Smooth muscle cell (in vitro differentiated cells): ENCODE measurements around the gene FAM98C. TPM values are rescaled to one million over a fixed set of nuclear protein-coding genes. Genes with fewer than 3 reads are reported as not detected.

ENCODE experiments used
- DNase-seq: peaks from one replicate; lab custom pipeline; 2025; ENCODE audit not compliant: unreplicated experiment; lab: John Stamatoyannopoulos, UW
- H2AFZ ChIP-seq: fragments of 200-600 bp; sonication (generic); 2 replicates; pipeline ENCODE4 v1.6.0; 2016; ENCODE audit warnings: antibody characterized with exemption, low read depth, mild to moderate bottlenecking
- H3F3A ChIP-seq: fragments of 200-600 bp; sonication (generic); 2 replicates; pipeline ENCODE4 v1.6.0; 2017; ENCODE audit warnings: antibody characterized with exemption, low read depth
- H3K27ac ChIP-seq: fragments of 200-600 bp; sonication (generic); 2 replicates; pipeline ENCODE4 v1.5.1; 2016; ENCODE audit warnings: low read depth, mild to moderate bottlenecking
- H3K27me3 ChIP-seq: fragments of 200-600 bp; sonication (generic); 2 replicates; pipeline ENCODE4 v1.6.1; 2016; ENCODE audit warnings: low read depth, mild to moderate bottlenecking
- H3K36me3 ChIP-seq: fragments of 200-600 bp; sonication (generic); 2 replicates; pipeline ENCODE4 v1.5.1; 2016; ENCODE audit warnings: low read depth
- H3K4me1 ChIP-seq: fragments of 200-600 bp; sonication (generic); 2 replicates; pipeline ENCODE4 v1.5.1; 2016; ENCODE audit warnings: low read depth
- H3K4me2 ChIP-seq: fragments of 200-600 bp; sonication (generic); 2 replicates; pipeline ENCODE4 v1.6.0; 2016; ENCODE audit warnings: mild to moderate bottlenecking
- H3K4me3 ChIP-seq: fragments of 200-600 bp; sonication (generic); 2 replicates; pipeline ENCODE4 v1.5.1; 2016; ENCODE audit warnings: mild to moderate bottlenecking
- H3K79me2 ChIP-seq: fragments of 200-600 bp; sonication (generic); 2 replicates; pipeline ENCODE4 v1.6.0; 2016; ENCODE audit warnings: low read depth, mild to moderate bottlenecking
- H3K9ac ChIP-seq: fragments of 200-600 bp; sonication (generic); 2 replicates; pipeline ENCODE4 v1.6.0; 2016; ENCODE audit warnings: low read depth
- H3K9me3 ChIP-seq: fragments of 200-600 bp; sonication (generic); replicated peaks from 2 replicates; pipeline ENCODE4 v1.5.1; 2016; ENCODE audit warnings: low read depth
- H4K20me1 ChIP-seq: fragments of 200-600 bp; sonication (generic); 2 replicates; pipeline ENCODE4 v1.6.0; 2016; ENCODE audit warnings: low read depth
- WGBS: methylation state at CpG from one replicate; pipeline ENCODE4 v1.1.7; 2016; ENCODE audit warnings: low lambda C conversion rate; 5-methylcytosine and 5-hydroxymethylcytosine counted together
- polyA plus RNA-seq: library from polyadenylated mRNA; unstranded; fragments of >200 nt; fragmentation: Nextera tagmentation; extraction: Ambion mirVana; gene quantifications from 2 replicates; pipeline ENCODE4 v1.2.1, GENCODE V29; 2016
- total RNA-seq: library from RNA; depleted of rRNA; stranded (reverse); fragments of >200 nt; gene quantifications from 2 replicates; pipeline ENCODE4 v1.2.3, GENCODE V29; 2014
- TF ChIP-seq, protein P1 (sequence below): fragments of 200-600 bp; sonication (generic); IDR thresholded peaks from 2 replicates; pipeline ENCODE4 v1.5.1; 2017; ENCODE audit warnings: borderline replicate concordance, mild to moderate bottlenecking, antibody characterized with exemption; ENCODE audit not compliant: insufficient read depth, poor library complexity, severe bottlenecking

FAM98C gene
- total and polyA plus RNA-seq, 2 experiments from 2014 or later: 8.5 to 15.9 TPM

DNA sequence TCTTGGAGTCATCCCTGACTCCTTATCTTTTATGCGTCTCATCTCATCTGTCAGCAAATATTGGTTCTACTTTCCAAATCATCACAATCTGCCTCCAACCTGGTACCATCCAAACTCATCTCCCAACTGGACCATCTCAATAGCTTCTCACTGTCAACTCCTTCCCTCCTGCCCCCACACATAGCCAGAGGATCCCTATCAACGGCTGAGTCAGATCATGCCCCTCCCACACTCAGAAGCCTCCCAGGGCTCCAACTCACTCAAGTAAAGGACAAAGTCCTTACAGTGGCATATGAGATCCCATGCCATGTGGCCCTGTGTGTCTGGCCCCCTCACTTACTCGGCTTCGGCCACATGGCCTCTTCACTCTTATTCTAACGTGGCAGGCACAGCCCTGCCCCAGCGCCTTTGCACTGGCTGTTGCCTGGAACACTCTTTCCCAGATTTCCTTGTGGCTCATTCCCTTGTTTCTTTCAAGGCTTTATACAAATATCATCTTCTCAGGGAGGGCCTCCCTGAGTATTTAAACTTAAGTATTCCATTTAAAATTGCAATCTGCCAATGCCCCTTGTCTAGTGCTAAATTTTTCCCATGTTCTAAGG is 10.1 kb upstream of the FAM98C start:
- H3K36me3 ChIP-seq: no peaks in the 10 kb centered on the region
- H2AFZ ChIP-seq: no peak overlapping the region
- peaks cover 4% of the 10 kb centered on the region for H3K4me1 ChIP-seq
- H3K4me3 ChIP-seq: no peak overlapping the region
- H3K27me3 ChIP-seq: no peaks in the 10 kb centered on the region
- no peaks in the 10 kb centered on the region for H3K9me3 ChIP-seq
- no peaks in the 10 kb centered on the region for H3K79me2 ChIP-seq
- 52% methylated on average over 6 of the region's 6 CpGs for WGBS
- no peak overlapping the region for H3K27ac ChIP-seq
- TF ChIP-seq, protein P1, sequence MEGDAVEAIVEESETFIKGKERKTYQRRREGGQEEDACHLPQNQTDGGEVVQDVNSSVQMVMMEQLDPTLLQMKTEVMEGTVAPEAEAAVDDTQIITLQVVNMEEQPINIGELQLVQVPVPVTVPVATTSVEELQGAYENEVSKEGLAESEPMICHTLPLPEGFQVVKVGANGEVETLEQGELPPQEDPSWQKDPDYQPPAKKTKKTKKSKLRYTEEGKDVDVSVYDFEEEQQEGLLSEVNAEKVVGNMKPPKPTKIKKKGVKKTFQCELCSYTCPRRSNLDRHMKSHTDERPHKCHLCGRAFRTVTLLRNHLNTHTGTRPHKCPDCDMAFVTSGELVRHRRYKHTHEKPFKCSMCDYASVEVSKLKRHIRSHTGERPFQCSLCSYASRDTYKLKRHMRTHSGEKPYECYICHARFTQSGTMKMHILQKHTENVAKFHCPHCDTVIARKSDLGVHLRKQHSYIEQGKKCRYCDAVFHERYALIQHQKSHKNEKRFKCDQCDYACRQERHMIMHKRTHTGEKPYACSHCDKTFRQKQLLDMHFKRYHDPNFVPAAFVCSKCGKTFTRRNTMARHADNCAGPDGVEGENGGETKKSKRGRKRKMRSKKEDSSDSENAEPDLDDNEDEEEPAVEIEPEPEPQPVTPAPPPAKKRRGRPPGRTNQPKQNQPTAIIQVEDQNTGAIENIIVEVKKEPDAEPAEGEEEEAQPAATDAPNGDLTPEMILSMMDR: no peak
- H3K4me2 ChIP-seq: no peak overlapping the region
- H4K20me1 ChIP-seq: no peaks in the 10 kb centered on the region
- no peak for DNase-seq
- H3K9ac ChIP-seq: no peak overlapping the region
- peaks cover 4% of the 10 kb centered on the region for H3F3A ChIP-seq

DNA sequence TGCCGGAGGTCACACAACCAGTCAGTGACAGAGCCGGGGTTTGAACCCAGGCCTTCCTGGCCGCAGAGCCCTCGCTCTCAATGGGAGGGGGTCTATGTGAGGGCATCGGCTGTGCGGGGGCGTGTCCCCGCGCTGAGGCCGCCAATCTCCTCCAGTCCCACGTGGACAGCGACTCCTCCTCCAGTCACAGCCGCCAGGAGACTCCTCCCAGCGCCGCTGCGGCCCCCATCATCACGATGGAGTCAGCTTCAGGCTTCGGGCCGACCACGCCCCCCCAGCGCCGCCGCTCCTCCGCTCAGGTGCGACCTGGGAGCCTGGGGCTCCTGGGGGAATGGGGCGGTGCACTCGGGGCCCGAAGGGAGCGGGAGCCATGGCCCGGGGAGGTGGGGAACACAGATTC is 8.4 kb upstream of the FAM98C start:
- no peaks in the 10 kb centered on the region for H4K20me1 ChIP-seq
- no peak overlapping the region for H3K9ac ChIP-seq
- peaks cover 4% of the 10 kb centered on the region for H3K4me1 ChIP-seq
- no peaks in the 10 kb centered on the region for H3K36me3 ChIP-seq
- H3K9me3 ChIP-seq: no peaks in the 10 kb centered on the region
- no peak overlapping the region for H3K27ac ChIP-seq
- no peak overlapping the region for H3K4me2 ChIP-seq
- H3K4me3 ChIP-seq: no peak overlapping the region
- no peaks in the 10 kb centered on the region for H3K27me3 ChIP-seq
- 24% methylated on average over 26 of the region's 30 CpGs for WGBS
- TF ChIP-seq, protein P1: no peak
- no peak overlapping the region for H2AFZ ChIP-seq
- H3F3A ChIP-seq: peaks cover 4% of the 10 kb centered on the region
- no peaks in the 10 kb centered on the region for H3K79me2 ChIP-seq
- no peak for DNase-seq

DNA sequence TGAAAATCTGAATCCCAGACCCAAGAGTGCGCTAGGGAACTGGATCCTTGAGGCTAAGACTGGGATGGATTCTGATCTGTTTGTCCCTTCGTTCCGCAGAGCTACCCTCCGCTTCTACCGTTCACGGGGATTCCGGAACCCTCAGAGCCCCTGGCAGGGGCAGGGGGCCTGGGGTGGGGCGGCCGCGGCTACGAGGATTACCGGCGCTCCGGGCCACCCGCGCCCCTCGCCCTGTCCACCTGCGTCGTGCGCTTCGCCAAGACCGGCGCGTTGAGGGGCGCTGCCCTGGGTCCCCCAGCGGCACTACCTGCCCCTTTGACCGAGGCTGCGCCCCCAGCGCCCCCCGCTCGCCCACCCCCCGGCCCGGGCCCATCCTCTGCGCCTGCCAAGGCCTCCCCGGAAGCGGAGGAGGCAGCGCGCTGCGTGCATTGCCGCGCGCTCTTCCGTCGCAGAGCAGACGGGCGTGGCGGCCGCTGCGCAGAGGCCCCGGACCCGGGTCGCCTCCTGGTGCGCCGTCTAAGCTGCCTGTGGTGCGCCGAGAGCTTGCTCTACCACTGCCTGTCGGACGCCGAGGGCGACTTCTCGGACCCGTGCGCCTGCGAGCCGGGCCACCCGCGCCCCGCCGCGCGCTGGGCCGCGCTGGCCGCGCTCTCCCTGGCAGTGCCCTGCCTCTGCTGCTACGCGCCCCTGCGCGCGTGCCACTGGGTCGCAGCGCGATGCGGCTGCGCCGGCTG is 7.3 kb upstream of the FAM98C start:
- Histone ChIP-seq H3F3A (no peaks in the 10 kb centered on the region), H2AFZ (no peak overlapping the region), H3K27me3 (no peaks in the 10 kb centered on the region), H3K4me3 (no peak overlapping the region), H3K9me3 (no peaks in the 10 kb centered on the region), H3K36me3 (no peaks in the 10 kb centered on the region), H3K4me1 (no peaks in the 10 kb centered on the region), H3K9ac (no peak overlapping the region), H3K27ac (no peak overlapping the region), H4K20me1 (no peaks in the 10 kb centered on the region), H3K4me2 (no peak overlapping the region), H3K79me2 (no peaks in the 10 kb centered on the region)
- 96% methylated on average over 52 of the region's 86 CpGs for WGBS
- TF ChIP-seq, protein P1: no peak
- no peak for DNase-seq
